Measurements from ENCODE around the gene GALNTL6.

Gene GALNTL6

DNA sequence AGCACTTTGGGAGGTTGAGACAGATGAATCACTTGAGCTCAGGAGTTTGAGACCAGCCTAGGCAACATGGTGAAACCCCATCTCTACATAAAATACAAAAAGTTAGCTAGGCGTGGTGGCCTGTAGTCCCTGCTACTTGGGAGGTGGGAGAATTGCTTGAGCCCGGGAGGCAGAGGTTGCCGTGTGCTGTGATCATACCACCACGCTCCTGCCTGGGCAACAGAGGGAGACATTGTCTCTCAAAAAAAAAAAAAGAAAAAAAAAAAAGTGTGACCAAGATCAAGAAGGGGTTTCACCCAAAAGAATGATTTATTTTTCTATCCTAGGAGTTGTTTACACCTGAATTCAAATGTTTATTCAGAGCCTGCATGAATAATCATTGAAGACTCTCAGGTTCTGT is 783.0 kb downstream of the GALNTL6 start:
- TF ChIP-seq CTCF (conservative IDR thresholded peaks at IDR 0.05; ENCODE audit: low read depth, low read length): peak; percentile 29
- H3K4me3 ChIP-seq (ENCODE audit: low read depth, low read length): no peak overlapping the region
- no peak for DNase-seq (ENCODE audit: low read depth)

- no peak for DNase-seq (ENCODE audit: low read depth)
- no peak overlapping the region for H3K4me3 ChIP-seq (ENCODE audit: low read depth, low read length)
- no peak for TF ChIP-seq CTCF (conservative IDR thresholded peaks at IDR 0.05; ENCODE audit: low read depth, low read length)
Measured at GRCh38 chr4:172599554-172599953, 786.4 kb downstream of the GALNTL6 start.

DNA sequence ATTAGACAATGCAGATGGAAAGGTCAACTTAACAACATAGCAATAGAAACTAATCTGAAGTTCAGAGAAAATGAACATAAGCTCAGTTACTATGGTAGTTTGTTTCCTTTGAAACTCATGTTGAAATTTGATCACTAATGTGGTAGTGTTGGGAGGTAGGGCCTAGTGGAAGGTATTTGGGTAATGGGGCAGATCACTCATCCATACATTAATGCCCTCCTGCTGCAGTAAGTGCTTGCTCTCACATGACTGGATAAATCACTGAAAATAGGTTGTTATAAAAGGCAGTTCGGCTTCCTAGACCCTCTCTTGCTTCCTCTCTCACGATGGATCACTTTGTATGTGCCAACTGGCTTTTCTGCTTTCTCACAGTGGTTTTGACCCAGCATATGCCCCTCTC is 788.0 kb downstream of the GALNTL6 start:
- peak; percentile 25 for DNase-seq (ENCODE audit: low read depth)
- no peak for TF ChIP-seq CTCF (conservative IDR thresholded peaks at IDR 0.05; ENCODE audit: low read depth, low read length)
- no peak overlapping the region for H3K4me3 ChIP-seq (ENCODE audit: low read depth, low read length)

GRCh38 chr4:172619218-172619617 is 806.0 kb downstream of the GALNTL6 start:
- no peak overlapping the region for H3K4me3 ChIP-seq (ENCODE audit: low read depth, low read length)
- DNase-seq (ENCODE audit: low read depth): no peak
- no peak for TF ChIP-seq CTCF (conservative IDR thresholded peaks at IDR 0.05; ENCODE audit: low read depth, low read length)

- no peak for TF ChIP-seq CTCF (conservative IDR thresholded peaks at IDR 0.05; ENCODE audit: low read depth, low read length)
- H3K4me3 ChIP-seq (ENCODE audit: low read depth, low read length): no peak overlapping the region
- DNase-seq (ENCODE audit: low read depth): no peak
Measured at GRCh38 chr4:172619798-172620197, 806.6 kb downstream of the GALNTL6 start.

DNA sequence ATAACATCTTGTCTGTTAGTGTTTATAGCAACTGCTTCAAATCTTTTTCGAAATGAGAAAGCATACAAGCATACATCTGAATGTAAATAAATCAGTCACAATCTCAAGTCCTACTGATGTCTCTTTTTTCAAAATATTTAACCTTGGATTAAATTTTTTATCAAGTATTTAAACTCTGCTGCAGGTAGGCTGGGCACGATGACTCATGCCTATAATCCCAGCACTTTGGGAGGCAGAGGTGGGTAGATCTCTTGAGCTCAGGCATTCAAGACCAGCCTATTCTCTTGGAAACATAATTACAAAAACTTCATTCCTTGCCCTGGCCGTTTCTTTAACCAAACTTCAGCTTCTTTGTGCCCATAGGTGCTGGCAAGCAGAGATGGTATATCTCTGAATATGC is 815.1 kb downstream of the GALNTL6 start:
- no peak for DNase-seq (ENCODE audit: low read depth)
- H3K4me3 ChIP-seq (ENCODE audit: low read depth, low read length): no peak overlapping the region
- no peak for TF ChIP-seq CTCF (conservative IDR thresholded peaks at IDR 0.05; ENCODE audit: low read depth, low read length)

DNA sequence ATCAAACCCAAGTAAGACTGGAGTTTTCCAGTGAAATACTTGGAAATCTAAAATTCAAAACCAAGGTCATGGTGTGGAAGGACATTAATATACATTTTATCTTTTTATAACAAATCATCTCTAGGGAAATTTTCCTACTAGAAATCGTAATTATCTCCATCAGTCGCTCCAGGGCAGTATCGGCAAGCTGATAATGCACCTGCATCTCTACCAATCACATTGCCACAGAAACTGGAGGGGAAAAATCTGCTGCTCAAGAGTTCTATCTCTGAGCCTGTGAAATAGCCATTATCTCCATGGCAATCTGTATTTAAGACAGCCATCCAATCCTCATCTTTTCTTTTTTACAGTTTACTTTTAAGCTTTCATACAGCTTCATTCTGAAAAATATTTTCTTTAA is 817.1 kb downstream of the GALNTL6 start:
- no peak for DNase-seq (ENCODE audit: low read depth)
- no peak overlapping the region for H3K4me3 ChIP-seq (ENCODE audit: low read depth, low read length)
- TF ChIP-seq CTCF (conservative IDR thresholded peaks at IDR 0.05; ENCODE audit: low read depth, low read length): no peak
